GM19397 (cell line): Measurements from ENCODE around the gene GMEB1.
"Not testable (repeated sequence)": the region's sequence is repeated elsewhere in the genome, so short reads cannot be mapped to it uniquely, and the experiment has no call there.

Source experiments
- ATAC-seq: cut with Tn5 transposase; IDR thresholded peaks from one replicate; pipeline ENCODE4 v1.9.1; 2021; ENCODE audit warnings: mild to moderate bottlenecking, moderate library complexity; ENCODE audit not compliant: unreplicated experiment

The GMEB1 gene

GRCh38 chr1:28668956-28669723, 556 bp downstream of the GMEB1 start:
- ATAC-seq, result peak; percentile 57

DNA sequence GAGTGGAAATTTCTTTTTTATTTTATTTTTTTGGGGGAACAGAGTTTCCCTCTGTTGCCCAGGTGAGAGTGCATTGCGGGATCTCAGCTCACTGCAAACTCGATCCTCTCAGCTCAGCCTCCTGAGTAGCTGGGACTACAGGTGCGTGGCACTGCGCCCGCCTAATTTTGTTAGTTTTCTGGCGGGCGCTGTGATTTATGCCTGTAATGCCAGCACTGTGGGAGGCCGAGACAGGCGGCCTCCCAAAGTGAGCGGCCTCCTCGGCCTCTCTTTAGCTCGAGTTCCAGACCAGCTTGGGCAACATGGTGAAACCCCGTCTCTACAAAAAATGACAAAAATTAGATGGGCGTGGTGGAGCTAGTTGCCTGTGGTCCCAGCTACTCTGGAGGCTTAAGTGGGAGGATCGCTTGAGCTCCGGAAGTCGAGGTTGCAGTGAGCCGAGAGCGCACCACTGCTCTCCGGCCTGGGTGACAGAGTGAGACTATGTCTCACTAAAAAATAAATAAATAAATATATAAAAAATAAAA, 2.7 kb downstream of the GMEB1 start:
- no peak for ATAC-seq

DNA sequence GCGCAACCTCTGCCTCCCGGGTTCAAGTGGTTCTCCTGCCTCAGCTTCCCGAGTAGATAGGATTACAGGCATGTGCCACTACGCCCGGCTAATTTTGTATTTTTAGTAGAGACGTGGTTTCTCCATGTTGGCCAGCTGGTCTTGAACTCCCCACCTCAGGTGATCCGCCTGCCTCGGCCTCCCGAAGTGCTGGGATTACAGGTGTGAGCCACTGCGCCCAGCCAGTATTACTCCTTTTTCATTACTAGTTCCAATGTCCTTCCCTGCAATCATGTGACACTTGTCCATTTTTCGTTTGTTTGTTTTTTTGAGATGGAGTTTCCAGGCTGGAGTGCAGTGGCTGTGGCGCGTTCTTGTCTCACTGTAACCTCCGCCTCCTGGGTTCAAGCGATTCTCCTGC, 4.4 kb downstream of the GMEB1 start:
- ATAC-seq, result not testable (repeated sequence)

GRCh38 chr1:28675924-28676257, 7.3 kb downstream of the GMEB1 start:
- ATAC-seq, result no peak

DNA sequence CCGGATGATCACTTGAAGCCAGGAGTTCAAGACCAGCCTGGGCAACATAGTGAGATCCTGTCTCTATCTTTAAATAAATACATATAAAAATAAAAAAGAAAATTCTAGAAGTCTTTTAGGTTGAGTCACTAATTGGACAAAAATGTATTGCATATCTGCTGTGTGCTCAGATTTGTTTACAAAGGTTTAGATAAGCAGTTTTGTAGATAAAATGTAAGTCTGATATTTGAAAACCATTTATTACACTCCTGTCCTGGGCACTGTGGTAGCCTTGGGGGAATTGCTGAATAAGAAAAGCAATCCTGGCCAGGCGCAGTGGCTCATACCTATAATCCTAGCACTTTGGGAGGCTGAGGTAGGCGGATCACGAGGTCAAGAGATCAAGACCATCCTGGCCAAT, 11.6 kb downstream of the GMEB1 start:
- no peak for ATAC-seq

GRCh38 chr1:28682840-28683239, 14.3 kb downstream of the GMEB1 start:
- no peak for ATAC-seq

DNA sequence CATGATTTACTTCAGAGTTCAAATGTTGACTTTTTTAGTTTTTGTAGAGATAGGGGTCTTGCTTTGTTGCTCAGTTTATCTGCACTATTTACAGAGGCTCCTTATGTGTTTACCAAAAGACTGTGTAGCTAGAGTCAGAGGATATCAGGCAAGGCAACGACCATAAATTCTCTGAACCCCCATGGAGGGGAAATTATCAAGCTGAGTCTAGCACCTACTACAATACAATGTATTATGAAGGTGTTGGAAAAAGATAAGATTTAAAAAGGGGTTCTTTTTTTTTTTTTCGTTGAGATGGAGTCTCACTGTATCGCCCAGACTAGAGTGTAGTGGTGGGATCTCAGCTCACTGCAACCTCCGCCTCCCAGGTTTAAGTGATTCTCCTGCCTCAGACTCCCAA, 16.4 kb downstream of the GMEB1 start:
- no peak for ATAC-seq

- ATAC-seq, result not testable (repeated sequence)
Observed at GRCh38 chr1:28691627-28692026, 23.0 kb downstream of the GMEB1 start.

GRCh38 chr1:28703629-28704028, 35.0 kb downstream of the GMEB1 start:
- no peak for ATAC-seq

- no peak for ATAC-seq
Observed at GRCh38 chr1:28716336-28716735, 47.8 kb downstream of the GMEB1 start.

DNA sequence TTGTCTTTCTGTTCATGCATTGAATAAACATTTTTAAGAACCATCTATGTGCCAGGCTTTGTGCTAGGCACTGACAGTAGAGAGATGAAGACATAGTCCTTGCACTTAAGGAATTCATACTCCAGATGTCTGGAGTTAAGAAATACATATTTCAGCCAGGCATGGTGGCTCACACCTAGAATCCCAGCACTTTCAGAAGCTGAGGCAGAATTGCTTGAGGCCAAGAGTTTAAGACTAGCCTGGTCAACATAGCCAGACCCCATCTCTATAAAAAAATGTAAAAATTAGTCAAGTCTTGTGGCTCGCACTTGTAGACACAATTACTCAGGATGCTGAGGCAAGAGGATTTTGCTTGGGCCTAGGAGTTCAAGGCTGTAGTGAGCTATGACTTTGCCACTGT, 49.6 kb downstream of the GMEB1 start:
- ATAC-seq, result no peak

- no peak for ATAC-seq
Observed at GRCh38 chr1:28718586-28719331, 50.2 kb downstream of the GMEB1 start.

GRCh38 chr1:28719332-28719619, 50.7 kb downstream of the GMEB1 start:
- no peak for ATAC-seq

DNA sequence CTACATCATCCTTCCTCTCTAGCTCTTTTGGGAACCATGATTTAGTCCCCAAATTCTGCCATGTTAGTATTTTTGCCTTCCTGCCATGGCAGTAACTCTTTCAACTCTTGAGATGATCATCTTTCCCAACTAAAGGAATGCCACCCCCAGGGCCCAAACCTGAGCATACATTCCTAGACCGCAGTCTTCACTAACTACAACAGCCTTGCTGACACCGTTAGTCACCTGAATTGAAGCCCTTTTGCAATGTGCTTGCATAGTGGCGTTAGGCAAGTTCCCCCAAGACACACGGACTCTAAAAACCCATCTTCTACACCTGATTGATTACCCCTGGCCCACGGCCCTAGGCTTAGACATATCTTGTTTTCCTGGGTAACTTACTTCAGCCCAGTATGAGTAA, 51.8 kb downstream of the GMEB1 start:
- no peak for ATAC-seq

- not testable (repeated sequence) for ATAC-seq
Observed at GRCh38 chr1:28721927-28722326, 53.3 kb downstream of the GMEB1 start.

DNA sequence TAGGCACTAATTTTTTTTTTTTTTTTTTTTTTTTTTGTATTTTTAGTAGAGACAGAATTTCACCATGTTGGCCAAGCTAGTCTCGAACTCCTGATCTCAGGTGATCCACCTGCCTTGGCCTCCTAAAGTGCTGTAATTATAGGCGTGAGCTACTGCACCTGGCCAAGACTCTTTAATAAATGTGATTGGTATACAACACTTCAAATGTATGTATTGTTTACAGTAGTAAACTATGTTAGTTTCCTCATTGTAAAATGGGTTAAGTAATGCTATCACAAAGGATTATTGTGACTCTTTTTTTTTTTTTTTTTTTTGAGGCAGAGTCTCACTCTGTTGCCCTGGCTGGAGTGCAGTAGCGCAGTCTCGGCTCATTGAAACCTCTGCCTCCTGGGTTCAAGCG, 56.8 kb downstream of the GMEB1 start:
- not testable (repeated sequence) for ATAC-seq

GRCh38 chr1:28735961-28736449, 67.4 kb downstream of the GMEB1 start:
- no peak for ATAC-seq

GRCh38 chr1:28736450-28737306, 68.1 kb downstream of the GMEB1 start, which contains the start of gene YTHDF2:
YTHDF2 (plus strand) TSS chr1:28736940; CDS start chr1:28737121, 181 bp downstream.
- peak; percentile 96 for ATAC-seq

- no peak for ATAC-seq
Observed at GRCh38 chr1:28737307-28738132, 68.9 kb downstream of the GMEB1 start.

- no peak for ATAC-seq
Observed at GRCh38 chr1:28740118-28740517, 71.5 kb downstream of the GMEB1 start.
